Heart left ventricle (tissue), 16 donors: ENCODE data around the gene MRPS33. TPM values are rescaled to one million over a fixed set of nuclear protein-coding genes. Genes with fewer than 3 reads are reported as not detected.
"Not testable (repeated sequence)": the region's sequence is repeated elsewhere in the genome, so short reads cannot be mapped to it uniquely, and the experiment has no call there.

Experiments
- ATAC-seq, 4 donors: fragments of 200-7000 bp; cut with Tn5 transposase; one replicate each; pipeline ENCODE4 v1.9.1; 2020 to 2022; ENCODE audit warnings: moderate library complexity in 4 of 4, mild to moderate bottlenecking in 3 of 4, moderate number of reproducible peaks in 1 of 4
- DNase-seq, 5 donors: peaks; one replicate each; pipeline ENCODE4 v3.0.0-alpha.2; 2020
- H3K27ac ChIP-seq, 12 donors: fragments of 200-600 bp; sonication (generic) in 4 of 12; one replicate each; pipeline versions ENCODE4 v1.5.0 to v1.8.0; 2016 to 2022; ENCODE audit warnings: mild to moderate bottlenecking in 2 of 12
- H3K27me3 ChIP-seq, 9 donors: fragments of 200-600 bp; sonication (generic) in 2 of 9; one replicate each; pipeline versions ENCODE4 v1.5.1 to v1.8.0; 2016 to 2022; ENCODE audit warnings: mild to moderate bottlenecking in 3 of 9
- H3K36me3 ChIP-seq, 9 donors: fragments of 200-600 bp; sonication (generic) in 2 of 9; one replicate each; pipeline versions ENCODE4 v1.5.0 to v1.8.0; 2018 to 2022; ENCODE audit warnings: mild to moderate bottlenecking in 2 of 9
- H3K4me1 ChIP-seq, 12 donors: fragments of 200-600 bp; sonication (generic) in 4 of 12; one replicate each; pipeline versions ENCODE4 v1.5.0 to v1.8.0; 2016 to 2022; ENCODE audit warnings: mild to moderate bottlenecking in 3 of 12
- H3K4me3 ChIP-seq, 12 donors: fragments of 200-600 bp; sonication (generic) in 4 of 12; one replicate each; pipeline versions ENCODE4 v1.5.0 to v1.8.0; 2017 to 2022; ENCODE audit warnings: mild to moderate bottlenecking in 9 of 12, moderate library complexity in 4 of 12
- H3K9me3 ChIP-seq, 12 donors: fragments of 200-600 bp; sonication (generic) in 4 of 12; one replicate each; pipeline versions ENCODE4 v1.5.0 to v1.8.0; 2016 to 2022; ENCODE audit warnings: mild to moderate bottlenecking in 1 of 12
- POLR2A ChIP-seq, 2 donors: fragments of 450-650 bp; IDR thresholded peaks; one replicate each; pipeline ENCODE4 v1.6.1; 2017; ENCODE audit warnings: antibody characterized with exemption in 2 of 2, mild to moderate bottlenecking in 2 of 2, moderate library complexity in 2 of 2
- WGBS, 4 donors: extraction: QIAGEN DNeasy Blood & Tissue Kit in 2 of 4; methylation state at CpG; one replicate each; pipeline versions ENCODE4 v1.1.5 to v1.1.7; 2013 to 2018; 5-methylcytosine and 5-hydroxymethylcytosine counted together
- intact Hi-C, 10 donors: fragments of 100-400 bp; cut with DNase I; formaldehyde crosslinking; loops; one replicate each; pipeline versions ENCODE4 v1.11.1 to v1.14.2; 2022
- polyA plus RNA-seq, 2 donors: library from polyadenylated mRNA; stranded (reverse); fragments of 200-250 nt; gene quantifications; one replicate each; pipeline ENCODE4 v1.2.3, GENCODE V29; 2013
- total RNA-seq, 9 donors: library from RNA; depleted of rRNA in 2 of 9; stranded (reverse); fragments of >200 nt in 2 of 9; fragmentation: NEBNext Ultra II Directional in 3 of 9; extraction: Animal tissue kit (Norgen Biotek cat#: 25700) in 3 of 9; gene quantifications; one replicate each; pipeline versions ENCODE4 v1.1.0 to v1.2.4, GENCODE V29; 2016 to 2023
- TF ChIP-seq, protein P1 (sequence below), 12 donors: fragments of 200-600 bp; sonication (generic) in 4 of 12; IDR thresholded peaks; one replicate each; pipeline versions ENCODE4 v1.5.0 to v1.8.0; 2018 to 2022; ENCODE audit warnings: antibody characterized with exemption in 12 of 12, mild to moderate bottlenecking in 5 of 12
- donor health status: ischemic (EF 13 %, LVEDD 7.1; RV severe dilation, severe dysfunction).
- donor health status: healthy with polysubstance abuse.
- donor health status: DM: no; HTN: yes; CAD: no.
- donor health status: DM: no; HTN: no; CAD: no.
- donor health status: ischemic (EF 25% LVEDD 6.9; RV normal size, moderate dysfunction).
- donor health status: ischemic (EF 25% LVEDD 5.7; RV mildly dilated, moderate dysfunction).
- donor health status: healthy.
- donor health status: DM: yes; HTN: yes; CAD: no.
- donor health status: ischemic (EF 35%, LVEDD 5.7; RV mildly dilated, moderate dysfunction).
- donor health status: nonischemic (EF 11% LVEDD 7.7; RV severe dilation, severe dysfunction).
- donor health status: DM: yes; HTN: yes; CAD: no.
- donor health status: PGD.
- donor health status: ischemic (EF 29% LVEDD 5.4; RV normal size, mild dysfunction).
- donor health status: nonischemic (EF 23%, LVEDD 6.1; RV moderate dilation, normal function).

The MRPS33 gene
- total and polyA plus RNA-seq, 11 donors, result 43.7 to 146 (median 105) TPM

DNA sequence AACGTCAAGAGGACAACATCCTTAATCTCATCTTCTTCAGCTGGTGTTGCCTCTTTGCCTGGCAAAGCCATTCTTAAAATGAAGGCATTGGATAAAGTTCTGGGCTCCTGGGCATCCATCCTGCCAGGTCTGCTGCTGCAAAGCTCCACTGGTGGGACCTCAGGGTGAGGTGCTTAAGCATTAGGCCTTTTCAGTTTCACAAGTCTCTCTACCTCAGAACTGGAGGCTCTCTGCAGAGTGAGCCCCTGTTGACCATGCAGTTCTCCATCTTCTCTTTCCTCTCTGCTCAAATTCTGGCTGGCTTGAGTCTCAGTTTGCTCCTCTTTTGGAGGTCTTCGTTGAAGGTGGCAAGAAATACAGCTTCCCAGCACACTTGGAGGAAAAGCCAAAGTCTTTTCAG is 47.3 kb downstream of the MRPS33 start:
- no peaks in the 10 kb centered on the region for H3K27me3 ChIP-seq
- WGBS, 4 donors, result 54 to 61% (median 58%) methylated on average over 2 of the region's 2 CpGs
- no peak for TF ChIP-seq POLR2A (IDR thresholded peaks at IDR 0.05)
- TF ChIP-seq, protein P1, sequence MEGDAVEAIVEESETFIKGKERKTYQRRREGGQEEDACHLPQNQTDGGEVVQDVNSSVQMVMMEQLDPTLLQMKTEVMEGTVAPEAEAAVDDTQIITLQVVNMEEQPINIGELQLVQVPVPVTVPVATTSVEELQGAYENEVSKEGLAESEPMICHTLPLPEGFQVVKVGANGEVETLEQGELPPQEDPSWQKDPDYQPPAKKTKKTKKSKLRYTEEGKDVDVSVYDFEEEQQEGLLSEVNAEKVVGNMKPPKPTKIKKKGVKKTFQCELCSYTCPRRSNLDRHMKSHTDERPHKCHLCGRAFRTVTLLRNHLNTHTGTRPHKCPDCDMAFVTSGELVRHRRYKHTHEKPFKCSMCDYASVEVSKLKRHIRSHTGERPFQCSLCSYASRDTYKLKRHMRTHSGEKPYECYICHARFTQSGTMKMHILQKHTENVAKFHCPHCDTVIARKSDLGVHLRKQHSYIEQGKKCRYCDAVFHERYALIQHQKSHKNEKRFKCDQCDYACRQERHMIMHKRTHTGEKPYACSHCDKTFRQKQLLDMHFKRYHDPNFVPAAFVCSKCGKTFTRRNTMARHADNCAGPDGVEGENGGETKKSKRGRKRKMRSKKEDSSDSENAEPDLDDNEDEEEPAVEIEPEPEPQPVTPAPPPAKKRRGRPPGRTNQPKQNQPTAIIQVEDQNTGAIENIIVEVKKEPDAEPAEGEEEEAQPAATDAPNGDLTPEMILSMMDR (IDR thresholded peaks at IDR 0.05), result no peak
- no peaks in the 10 kb centered on the region for H3K4me1 ChIP-seq
- intact Hi-C loops, result no loop called here
- H3K4me3 ChIP-seq, result no peak overlapping the region
- H3K36me3 ChIP-seq, result no peaks in the 10 kb centered on the region
- no peak for ATAC-seq
- H3K9me3 ChIP-seq, result peaks cover 0 to 3% (median 0%) of the 10 kb centered on the region in 12 donors
- DNase-seq, result no peak
- H3K27ac ChIP-seq, result no peak overlapping the region

DNA sequence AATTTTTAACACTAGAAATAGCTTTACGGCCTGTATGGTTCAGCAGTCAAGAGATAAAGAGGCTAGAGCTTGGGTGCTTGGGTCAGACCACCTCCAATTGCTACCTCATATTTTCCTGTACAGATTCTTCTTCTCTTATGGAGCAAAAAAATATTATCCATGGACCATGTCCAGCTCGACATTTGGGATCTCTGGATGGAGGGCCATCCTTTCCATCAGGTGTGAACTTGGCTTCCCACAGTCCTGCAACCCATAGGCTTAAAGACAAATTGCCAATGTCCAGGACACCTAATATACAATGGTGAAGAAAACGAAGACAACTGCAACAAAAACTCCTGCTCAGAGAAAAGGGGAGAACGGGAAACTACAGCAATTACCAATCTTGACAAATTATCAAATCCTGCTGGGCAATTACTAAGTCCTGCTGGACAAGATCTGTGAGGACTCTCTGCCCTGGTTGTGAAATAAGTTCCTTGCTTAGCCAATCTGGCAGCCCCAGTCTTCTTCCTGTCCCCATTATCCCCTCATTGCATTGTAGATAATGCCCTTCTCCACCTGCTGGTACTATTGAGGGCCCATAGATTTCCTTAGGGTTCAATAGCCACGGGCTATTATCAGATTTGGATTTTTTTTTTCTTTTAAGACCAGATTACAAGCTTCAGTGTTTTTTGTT is 48.1 kb downstream of the MRPS33 start:
- H3K36me3 ChIP-seq, result no peaks in the 10 kb centered on the region
- DNase-seq (no peak), ATAC-seq (no peak)
- no peaks in the 10 kb centered on the region for H3K27me3 ChIP-seq
- no peaks in the 10 kb centered on the region for H3K4me1 ChIP-seq
- H3K27ac ChIP-seq, result no peak overlapping the region
- H3K9me3 ChIP-seq, result peaks cover 0 to 3% (median 0%) of the 10 kb centered on the region in 12 donors
- 61 to 63% (median 63%) methylated on average over 5 of the region's 5 CpGs for WGBS, 4 donors
- intact Hi-C loops, result no loop called here
- TF ChIP-seq, protein P1 (IDR thresholded peaks at IDR 0.05), result no peak
- no peak for TF ChIP-seq POLR2A (IDR thresholded peaks at IDR 0.05)
- no peak overlapping the region for H3K4me3 ChIP-seq

DNA sequence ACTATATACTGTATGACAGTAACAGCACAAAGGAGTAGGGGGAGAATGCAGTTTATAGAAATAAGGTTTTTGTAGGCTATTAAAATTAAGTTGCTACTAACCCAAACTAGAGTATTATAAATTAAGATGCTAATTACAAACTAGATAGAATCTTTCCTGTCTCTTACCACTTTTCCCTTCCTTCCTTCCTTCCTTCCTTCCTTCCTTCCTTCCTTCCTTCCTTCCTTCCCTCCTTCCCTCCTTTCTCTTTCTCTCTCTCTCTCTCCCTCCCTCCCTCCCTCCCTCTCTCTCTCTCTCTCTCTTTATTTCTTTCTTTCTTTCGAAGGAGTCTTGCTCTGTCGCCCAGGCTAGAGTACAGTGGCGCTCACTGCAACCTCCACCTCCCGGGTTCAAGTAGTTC is 53.6 kb downstream of the MRPS33 start:
- 91 to 95% (median 92%) methylated on average over 4 of the region's 4 CpGs for WGBS, 4 donors
- Histone ChIP-seq H3K4me1 (no peaks in the 10 kb centered on the region), H3K36me3 (no peaks in the 10 kb centered on the region), H3K27ac (no peak overlapping the region), H3K27me3 (no peaks in the 10 kb centered on the region), H3K9me3 (peaks cover 0 to 16% (median 0%) of the 10 kb centered on the region in 12 donors), H3K4me3 (no peak overlapping the region)
- DNase-seq, result no peak
- intact Hi-C loops, result no loop called here
- TF ChIP-seq, protein P1 (IDR thresholded peaks at IDR 0.05), result no peak
- no peak for TF ChIP-seq POLR2A (IDR thresholded peaks at IDR 0.05)
- ATAC-seq, result no peak

DNA sequence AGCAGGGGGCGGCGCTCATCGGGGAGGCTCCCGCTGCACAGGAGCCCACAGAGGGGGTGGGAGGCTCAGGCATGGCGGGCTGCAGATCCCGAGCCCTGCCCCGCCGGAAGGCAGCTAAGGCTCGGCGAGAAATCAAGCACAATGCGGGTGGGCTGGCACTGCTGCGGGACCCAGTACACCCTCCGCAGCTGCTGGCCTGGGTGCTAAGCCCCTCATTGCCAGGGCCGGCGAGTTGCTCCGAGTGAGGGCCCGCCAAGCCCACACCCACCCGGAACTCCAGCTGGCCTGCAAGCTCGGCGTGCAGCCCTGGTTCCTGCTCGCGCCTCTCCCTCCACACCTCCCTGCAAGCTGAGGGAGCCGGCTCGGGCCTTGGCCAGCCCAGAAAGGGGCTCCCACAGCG is 57.8 kb downstream of the MRPS33 start:
- H3K27me3 ChIP-seq, intact Hi-C loops, H3K4me1 ChIP-seq, H3K27ac ChIP-seq, DNase-seq, H3K36me3 ChIP-seq, H3K4me3 ChIP-seq, ATAC-seq: not testable (repeated sequence)
- peaks cover 0 to 16% (median 0%) of the 10 kb centered on the region in 12 donors for H3K9me3 ChIP-seq
- 93 to 96% (median 94%) methylated on average over 20 to 25 of the region's 25 CpGs for WGBS, 4 donors

Other genes starting within 250 kb of the MRPS33 start
- gene BRAF, start 90.0 kb downstream of the MRPS33 start, total RNA-seq, result 10 to 100 TPM; 18.8 to 33.5 (median 25.6) TPM
- 1 to 10 TPM; 6.7 to 7.1 TPM for gene BRAF, start 90.0 kb downstream of the MRPS33 start, polyA plus RNA-seq
- 10 to 100 TPM; 15.2 to 58.5 (median 23.1) TPM for gene TMEM178B, start 59.1 kb upstream of the MRPS33 start, total RNA-seq
- gene TMEM178B, start 59.1 kb upstream of the MRPS33 start, polyA plus RNA-seq, result 1 to 10 TPM; 1.2 to 5.7 TPM